Left colon (tissue), 2 donors: ENCODE data around the gene CALHM2. TPM values are rescaled to one million over a fixed set of nuclear protein-coding genes. Genes with fewer than 3 reads are reported as not detected.
"Not testable (repeated sequence)": the region's sequence is repeated elsewhere in the genome, so short reads cannot be mapped to it uniquely, and the experiment has no call there.

Experiments
- ATAC-seq: fragments of 200-7000 bp; cut with Tn5 transposase; one replicate; pipeline ENCODE4 v1.9.1; 2020; ENCODE audit warnings: mild to moderate bottlenecking, moderate library complexity
- DNase-seq, 2 donors: peaks; one replicate each; pipeline ENCODE4 v3.0.0-alpha.2; 2020
- intact Hi-C, 2 donors: fragments of 100-400 bp; cut with DNase I in 1 of 2; cut with micrococcal nuclease in 1 of 2; formaldehyde crosslinking; loops; one replicate each; pipeline versions ENCODE4 v1.11.2 to v1.14.0; 2022; cut with DNase I, micrococcal nuclease
- long read RNA-seq: library from polyadenylated mRNA; unstranded; transcript quantifications from one replicate; pipeline ENCODE4 v2.0.0, GENCODE V29; 2021
- total RNA-seq, 2 donors: library from RNA; stranded (reverse); fragmentation: NEBNext Ultra II Directional; extraction: Animal tissue kit (Norgen Biotek cat#: 25700); gene quantifications; one replicate each; pipeline ENCODE4 v1.2.1, GENCODE V29; 2021
- donor health status: DM: no; HTN: no; CAD: no.
- donor health status: DM: yes; HTN: yes; CAD: no.

CALHM2 gene, protein sequence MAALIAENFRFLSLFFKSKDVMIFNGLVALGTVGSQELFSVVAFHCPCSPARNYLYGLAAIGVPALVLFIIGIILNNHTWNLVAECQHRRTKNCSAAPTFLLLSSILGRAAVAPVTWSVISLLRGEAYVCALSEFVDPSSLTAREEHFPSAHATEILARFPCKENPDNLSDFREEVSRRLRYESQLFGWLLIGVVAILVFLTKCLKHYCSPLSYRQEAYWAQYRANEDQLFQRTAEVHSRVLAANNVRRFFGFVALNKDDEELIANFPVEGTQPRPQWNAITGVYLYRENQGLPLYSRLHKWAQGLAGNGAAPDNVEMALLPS
- 1 to 10 TPM; 4.5 to 10.0 TPM for total RNA-seq
- long read RNA-seq, transcript CALHM2-202 (4 exons, 1,843 nt): major isoform, 5 of 10 reads
- long read RNA-seq, partial matches to known transcripts: 1 of 10 reads
- long read RNA-seq, other reads (novel, unspliced or antisense): 3 of 10 reads

DNA sequence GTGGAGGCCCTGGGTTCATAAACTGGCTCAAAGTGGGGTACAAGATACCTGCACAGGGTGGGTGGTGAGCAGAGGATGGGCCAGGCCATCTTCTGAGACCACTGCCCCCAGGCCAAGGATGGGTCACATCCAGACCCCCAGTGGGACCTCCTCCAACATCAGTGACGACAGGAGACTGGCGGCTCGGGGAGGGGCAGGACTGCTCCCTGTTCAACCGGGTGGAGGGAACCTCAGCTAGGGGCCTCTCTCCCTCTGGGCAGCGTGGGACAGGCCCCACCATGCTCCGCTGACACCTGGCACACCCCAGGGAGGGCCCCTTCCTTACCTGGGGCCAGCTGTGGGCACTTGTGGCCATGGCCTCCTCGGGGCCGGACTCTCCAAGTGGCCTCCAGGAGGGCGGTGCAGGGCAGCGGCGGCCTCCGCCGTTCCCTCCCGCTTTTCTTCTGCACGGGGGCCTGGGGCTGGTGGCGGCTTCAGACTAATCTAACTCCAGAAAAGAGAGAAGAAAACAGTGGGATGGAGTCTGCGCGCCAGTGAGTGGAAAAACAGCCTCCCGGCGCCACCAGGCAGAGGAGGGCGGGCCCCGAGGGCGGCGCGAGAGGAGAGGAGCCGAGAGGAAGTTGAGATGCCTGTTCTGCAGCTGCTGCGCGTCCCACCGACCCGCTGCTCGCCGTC, at the start of gene CALHM2:
Gene CALHM2 (minus strand): TSS at position 540 of the 675 bp plus-strand sequence. CDS start 2,429 bp downstream, outside the sequence.
- peak; percentile 45 to 64 for DNase-seq
- intact Hi-C loops: no loop called here

DNA sequence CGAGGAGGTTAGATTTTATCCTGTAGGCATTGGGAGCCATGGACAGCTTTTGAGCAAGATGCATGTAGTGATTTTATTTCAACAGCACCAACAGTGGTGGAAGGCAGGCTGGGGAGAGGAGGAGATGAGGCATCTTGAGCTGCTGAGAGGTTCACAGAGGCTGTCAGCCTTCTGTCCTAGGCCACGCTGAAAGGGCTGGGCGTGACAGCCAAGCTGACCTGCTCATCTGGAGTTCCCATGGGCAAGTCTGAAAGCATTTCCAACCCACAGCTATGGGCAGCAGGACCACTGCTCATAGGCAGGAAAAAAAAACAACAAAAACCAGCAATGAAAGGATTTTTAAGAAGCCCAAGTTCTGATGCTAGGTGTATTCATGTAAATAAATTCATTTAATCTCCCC, 49.0 kb upstream of the CALHM2 start:
- intact Hi-C loops: no loop called here
- no peak for ATAC-seq
- DNase-seq: no peak

More for the DNA sequence above, at the start of gene CALHM2:
- peak; percentile 80 for ATAC-seq

DNA sequence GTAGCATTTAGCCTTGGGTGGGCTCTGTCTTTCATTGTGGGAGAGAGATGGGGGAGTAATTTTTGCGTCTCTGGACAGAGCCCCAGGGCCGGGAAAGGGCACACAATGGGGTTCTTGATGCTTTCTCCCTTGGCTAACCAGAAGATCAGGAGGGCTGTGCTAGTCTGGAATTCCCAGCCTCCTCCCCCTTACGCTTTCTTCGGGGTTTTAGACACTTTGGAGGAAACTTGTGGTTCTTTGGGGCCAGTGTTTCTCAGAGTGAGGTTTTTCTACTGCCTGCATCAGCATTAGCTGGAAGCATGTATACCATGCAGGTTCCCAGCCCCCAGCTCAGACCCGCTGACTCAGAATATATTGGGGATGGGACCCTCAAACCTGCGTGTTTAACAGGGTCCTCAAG, 48.3 kb upstream of the CALHM2 start:
- ATAC-seq: no peak

DNA sequence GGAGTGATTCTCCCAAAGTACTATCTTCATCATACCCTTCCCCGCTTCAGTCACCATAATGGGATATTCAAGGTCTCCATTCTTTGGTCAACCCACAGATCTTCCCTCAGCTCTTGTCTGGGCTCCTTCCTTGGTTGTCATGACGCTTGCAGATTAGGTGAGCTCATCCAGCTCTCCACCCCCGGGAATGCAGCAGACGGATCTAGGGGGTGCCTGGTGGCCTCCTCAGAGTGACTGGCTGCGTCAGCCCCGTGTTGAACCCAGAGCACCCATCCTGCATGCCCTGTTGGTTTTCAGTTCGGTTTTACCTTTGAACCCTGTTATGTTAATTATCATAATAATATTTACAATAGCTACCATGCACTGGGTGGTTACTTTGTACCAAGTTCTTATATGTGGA, 47.7 kb upstream of the CALHM2 start:
- DNase-seq: no peak
- intact Hi-C loops: no loop called here
- ATAC-seq: peak; percentile 12

More for the DNA sequence above, 48.3 kb upstream of the CALHM2 start:
- intact Hi-C loops: no loop called here
- no peak for DNase-seq

DNA sequence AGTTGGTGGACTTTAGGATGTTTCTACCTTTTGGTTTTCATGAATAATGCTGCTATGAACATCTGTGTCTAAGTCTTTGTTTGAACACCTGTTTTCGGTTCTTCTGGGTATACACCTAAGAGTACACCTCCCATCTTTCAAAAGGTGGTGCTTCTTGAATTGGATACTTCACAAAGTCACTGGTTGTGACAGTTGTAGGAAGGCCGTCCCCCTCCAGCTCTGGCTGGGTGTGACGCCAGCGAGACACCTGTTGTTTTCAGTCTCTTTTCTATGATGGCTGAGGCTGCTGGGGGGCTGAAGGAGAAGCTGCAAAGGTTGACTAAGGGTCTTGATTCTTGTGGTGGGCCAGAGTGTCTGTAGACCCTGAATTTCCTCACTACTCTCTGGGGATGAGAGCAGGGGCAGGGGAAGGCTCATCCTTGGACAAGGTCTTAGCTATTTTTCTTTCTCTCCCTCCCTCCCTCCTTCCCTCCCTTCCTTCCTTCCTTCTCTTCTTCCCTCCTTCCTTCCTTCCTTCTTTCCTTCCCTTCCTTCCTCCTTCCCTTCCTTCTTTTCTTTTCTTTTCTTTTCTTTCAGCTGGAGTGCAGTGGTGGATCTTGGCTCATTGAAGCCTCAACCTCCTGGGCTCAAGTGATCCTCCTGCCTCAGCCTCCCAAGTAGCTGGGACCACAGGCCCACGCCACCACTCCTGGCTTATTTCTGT, 46.9 kb upstream of the CALHM2 start:
- peak; percentile 53 for ATAC-seq
- DNase-seq: no peak
- intact Hi-C loops: no loop called here

DNA sequence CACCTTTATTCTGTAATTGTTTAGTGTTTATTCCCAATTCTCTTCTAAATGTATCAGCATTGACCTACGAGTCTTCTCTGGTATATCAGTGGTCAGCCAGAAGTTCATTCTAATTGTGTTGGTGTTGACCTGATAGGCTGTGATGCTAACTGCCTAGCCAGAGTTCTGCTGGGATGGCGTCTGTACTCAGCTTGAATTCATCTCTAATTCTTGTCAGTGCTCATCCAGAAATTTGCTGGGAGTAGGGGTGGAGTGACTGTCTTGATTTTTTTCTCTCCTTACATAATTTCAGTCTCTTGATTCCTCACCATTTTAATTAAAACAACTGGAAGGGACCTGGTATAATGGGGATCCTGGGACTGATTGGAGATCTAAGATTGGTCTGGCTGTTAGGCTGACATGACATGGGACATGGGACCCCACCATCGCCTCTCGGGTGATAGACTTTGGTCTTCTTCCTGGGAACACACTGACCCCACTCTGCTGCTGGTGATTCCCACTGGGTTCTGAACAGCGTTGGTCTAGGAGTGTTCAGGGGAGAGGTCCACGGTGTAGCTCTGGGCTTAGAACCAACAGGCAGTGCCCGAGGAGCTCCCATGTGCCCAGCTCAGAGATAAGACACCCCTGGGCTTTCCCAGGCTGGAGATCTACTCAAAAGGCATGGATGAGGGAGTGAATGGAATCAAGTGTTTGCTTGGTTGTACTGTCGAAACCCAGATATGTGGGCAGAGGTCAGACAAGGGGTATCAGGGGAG, 45.2 kb upstream of the CALHM2 start:
- intact Hi-C loops: no loop called here
- DNase-seq: no peak
- ATAC-seq: no peak

DNA sequence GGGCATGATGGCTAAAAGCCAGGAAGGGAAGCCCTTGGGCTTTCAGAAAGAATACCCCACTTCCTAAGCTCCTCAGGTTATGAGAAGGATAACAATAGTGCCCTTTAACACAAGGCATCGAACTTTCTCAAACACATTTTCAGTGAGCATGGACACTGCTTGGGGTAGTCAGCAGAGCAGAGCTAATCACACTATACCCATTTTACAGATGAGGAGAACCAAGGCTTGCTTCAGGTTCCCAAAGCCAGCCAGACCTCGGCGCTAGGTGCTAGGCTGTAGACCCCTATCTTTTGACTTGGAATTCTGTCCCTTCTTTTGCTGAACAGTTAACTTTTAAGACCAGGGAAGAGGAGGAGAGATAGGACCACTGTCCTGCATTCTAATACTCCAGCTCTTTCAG, 43.2 kb upstream of the CALHM2 start:
- ATAC-seq (no peak), DNase-seq (no peak)
- intact Hi-C loops: no loop called here

DNA sequence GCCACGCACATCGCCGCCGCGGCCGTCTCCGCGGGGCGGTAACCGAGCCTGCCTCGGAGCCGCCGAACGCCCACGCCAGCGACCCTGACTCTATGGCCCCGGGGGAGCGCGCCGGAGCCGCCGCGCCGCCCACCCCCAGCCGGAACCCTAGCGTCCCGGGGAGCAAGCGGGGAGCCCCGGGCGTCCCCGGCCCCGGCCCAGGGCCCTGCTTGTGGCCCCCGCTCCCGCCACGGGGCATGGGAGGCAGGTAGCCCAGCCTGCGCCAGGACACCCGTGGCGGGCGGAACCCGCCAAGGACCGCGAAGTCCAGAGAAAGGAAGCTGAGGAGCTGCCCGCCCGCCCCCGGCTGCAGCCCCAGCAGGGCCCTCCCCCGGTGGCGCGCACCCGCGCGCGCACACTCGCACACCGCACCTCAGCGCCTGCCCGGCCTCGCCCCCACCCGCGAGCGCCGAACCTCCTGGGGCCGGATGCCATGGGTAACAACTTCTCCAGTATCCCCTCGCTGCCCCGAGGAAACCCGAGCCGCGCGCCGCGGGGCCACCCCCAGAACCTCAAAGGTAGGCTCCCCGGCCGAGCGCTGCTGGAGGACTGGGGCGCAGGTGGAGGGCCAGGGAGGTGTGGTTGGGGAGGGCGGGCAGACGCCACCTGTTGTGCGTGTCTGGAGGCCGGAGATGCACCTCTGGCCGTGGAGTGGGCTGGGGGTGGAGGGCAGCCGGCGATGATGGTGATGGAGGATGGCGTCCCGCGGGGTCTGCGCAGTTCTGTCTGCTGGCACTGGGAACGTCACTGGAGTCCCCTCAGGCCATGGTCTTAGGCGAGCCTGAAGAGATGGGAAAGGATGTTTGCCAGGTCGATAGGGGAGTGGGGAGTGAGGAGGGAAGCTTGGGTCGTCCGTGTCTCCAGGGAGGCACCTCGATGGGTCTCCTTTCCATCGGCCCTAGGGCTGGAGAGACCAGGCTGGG, 42.0 kb upstream of the CALHM2 start:
- ATAC-seq (peak; percentile 64), DNase-seq (no peak)
- intact Hi-C loops: no loop called here

DNA sequence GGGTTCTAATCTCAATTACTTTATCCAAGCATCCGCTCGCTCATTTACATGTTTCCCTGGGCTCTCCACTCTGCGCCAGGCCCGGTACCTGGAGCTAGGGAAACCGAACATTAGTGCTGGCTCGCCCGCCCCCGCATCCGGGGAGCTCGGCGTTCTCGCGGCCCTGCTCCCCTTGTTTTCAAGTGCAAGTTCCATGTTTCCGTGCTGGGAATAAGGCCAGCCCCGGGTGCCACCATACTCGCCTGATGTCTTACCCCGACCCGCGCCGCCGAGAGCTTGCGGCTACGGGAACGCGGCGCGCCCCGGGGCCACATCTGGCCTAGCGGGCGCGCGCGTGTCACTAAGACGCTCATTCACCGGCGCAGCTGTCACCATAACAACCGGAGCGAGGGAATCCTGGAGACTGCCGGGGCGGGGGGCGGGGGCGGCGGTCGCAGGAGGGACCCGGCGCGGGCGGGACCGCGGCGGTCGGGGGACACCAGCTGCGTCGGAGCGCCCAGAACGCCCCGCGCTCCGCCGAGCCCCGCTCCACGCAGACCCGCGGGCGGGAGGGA, 41.3 kb upstream of the CALHM2 start, which contains the start of gene NEURL1:
Gene NEURL1 (plus strand): TSS at position 344 of the 554 bp plus-strand sequence. CDS start 683 bp downstream, outside the sequence.
- peak in 1 of 2 donors; percentile 44 for DNase-seq
- intact Hi-C loops: no loop called here

DNA sequence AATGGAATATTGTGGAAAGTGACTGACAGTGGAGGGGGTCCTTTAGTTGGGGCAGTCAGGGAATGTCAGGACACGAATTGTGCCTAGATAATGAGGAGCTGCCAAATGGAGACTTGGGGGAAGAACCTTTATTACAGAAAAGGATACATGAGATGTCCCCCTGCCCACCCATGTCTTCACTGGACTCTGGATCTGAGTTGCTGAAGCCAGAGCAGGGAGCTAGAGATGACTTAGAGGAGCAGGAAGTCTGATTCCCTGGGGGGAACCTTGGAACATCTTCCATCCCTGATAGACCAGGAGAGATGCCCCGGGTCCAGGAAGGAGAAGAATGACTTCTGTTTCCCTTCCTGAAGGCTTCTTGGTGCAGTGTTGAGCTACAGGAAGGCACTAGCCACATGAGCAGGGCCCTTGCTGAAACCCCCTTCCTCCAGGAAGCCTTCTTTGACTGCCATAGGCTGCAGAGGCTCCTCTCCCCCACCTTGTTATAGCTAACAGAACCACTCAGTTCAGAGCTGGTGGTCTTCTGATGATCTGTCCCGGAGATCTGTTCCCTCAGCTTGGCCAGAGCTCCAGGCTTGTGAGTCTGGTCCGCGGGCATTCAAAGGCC, 40.6 kb upstream of the CALHM2 start:
- DNase-seq (no peak), ATAC-seq (no peak)
- intact Hi-C loops: no loop called here

More for the DNA sequence above, 41.3 kb upstream of the CALHM2 start, which contains the start of gene NEURL1:
- peak; percentile 40 for ATAC-seq

DNA sequence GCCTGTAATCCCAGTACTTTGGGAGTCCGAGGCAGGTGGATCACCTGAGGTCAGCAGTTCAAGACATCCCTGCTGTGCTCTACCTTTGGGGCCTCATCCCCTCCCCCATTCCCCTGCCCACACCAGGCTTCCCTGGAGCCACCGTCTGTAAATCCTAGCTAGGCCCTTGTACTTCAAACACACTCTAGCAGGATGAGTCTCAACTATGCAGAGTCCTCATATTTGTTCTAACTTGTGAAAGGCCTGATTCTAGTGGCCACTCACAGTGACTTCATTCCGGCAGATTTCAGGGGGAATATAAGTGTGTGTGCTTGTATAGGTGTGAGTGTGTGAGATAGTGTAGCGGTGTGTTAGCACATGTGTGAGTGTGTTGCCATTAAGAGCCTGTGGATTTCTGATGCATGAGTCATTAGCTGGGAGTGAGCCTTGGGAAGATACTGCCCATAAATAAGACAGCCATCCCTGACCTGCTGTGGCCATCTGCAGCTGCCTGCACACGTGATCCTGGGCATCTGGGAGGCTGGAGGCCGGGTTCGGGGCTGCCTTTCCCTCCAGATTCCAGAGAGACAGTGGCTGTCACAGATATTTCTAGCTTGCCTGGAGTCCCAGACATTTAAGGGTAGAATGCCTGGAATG, 39.7 kb upstream of the CALHM2 start:
- DNase-seq (no peak), ATAC-seq (peak; percentile 42)
- intact Hi-C loops: no loop called here

DNA sequence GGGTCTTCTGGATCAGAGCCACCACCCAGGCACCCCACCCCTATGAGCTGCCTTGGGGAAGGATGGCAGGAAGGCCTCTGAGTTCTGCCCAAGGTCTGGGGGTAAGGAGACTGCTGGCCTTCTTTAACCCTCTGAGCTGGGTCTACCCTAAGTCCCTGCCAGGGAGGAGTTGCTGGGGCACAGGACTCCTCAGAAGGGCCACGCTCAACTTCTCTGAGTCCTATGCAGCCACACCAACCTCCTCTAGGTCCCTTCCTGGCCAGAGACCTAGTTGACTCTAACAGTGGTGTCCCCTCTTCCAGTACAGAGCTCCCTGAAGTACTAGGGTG, 38.8 kb upstream of the CALHM2 start:
- intact Hi-C loops: no loop called here
- DNase-seq (no peak), ATAC-seq (no peak)

DNA sequence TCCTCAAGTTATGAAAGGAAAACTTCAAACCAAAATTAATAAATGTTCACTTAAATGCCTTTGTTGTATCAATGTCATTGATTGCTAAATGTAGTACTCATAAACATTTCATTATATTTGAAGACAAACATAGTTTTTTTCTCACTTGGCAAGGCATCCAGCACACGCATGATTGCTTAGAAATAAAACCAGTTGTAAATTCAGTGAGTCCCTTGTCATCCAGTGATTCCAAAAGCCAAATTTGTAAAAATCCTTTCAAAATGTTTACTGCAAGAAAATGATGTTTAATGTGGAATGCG, 35.2 kb upstream of the CALHM2 start:
- no peak for ATAC-seq
- intact Hi-C loops: loop anchor here in 1 of 2 donors (5.0 kb wide), 1 partner anchor 70 kb away; no protein-coding TSS in a partner anchor

DNA sequence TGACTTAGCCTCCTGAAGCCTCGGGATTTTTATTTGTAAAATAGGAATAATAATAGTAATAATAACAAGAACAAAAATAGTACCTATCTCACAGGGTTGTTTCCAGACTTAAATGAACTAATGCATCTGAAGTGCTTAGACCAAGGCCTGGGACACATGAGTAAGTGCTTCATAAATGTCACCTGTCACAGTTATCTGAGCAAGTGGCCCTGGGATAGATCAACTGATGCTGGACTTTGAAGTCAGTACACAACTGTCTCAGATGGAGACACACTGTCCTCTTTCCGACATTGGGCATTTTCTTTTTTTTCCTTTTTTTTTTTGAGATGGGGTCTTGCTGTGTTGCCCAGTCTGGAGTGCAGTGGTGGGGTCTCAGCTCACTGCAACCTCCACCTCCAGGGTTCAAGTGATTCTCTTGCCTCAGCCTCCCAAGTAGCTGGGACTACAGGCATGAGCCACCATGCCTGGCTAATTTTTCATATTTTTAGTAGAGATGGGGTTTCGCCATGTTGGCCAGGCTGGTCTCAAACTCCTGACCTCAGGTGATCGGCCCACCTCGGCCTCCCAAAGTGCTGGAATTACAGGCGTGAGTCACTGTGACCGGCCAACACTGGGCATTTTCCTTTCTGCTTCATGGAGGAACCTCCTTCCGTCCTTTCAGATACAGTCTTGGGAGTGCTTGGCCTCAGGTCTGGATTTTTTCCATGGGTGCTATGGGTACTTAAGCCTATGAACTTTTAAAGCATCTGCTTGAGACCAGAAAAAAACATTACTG, 34.7 kb upstream of the CALHM2 start:
- ATAC-seq: peak; percentile 28
- not testable (repeated sequence) for DNase-seq
- intact Hi-C loops: loop anchor here in 1 of 2 donors (5.0 kb wide), 1 partner anchor 70 kb away; no protein-coding TSS in a partner anchor

More for the DNA sequence above, 35.2 kb upstream of the CALHM2 start:
- DNase-seq: no peak

DNA sequence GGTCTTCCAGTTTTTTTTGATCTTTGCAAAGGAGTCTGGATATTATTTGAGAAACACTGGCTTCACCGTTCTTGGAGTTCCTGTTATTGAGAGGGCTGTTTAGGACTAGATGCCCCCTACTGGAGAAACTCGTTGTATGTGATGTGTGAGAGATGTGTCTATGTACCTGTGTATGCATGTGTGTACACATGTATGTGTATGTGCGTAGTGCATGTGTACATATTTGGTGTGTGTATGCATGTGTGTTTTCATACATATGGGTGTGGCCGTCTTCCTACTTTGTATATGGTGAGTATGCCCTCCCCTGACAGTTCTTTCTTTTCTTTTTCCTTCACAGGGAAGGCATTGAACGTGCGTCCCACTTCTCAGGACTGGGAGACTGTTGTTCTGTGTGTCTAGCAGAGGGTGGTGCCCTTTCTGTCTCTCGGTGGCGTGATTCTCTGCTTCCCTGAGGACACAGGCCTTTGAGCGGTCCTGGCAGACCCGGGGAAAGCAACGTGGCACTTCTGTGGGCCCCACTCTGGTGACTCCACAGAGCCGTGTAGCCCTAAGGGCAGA, 29.9 kb upstream of the CALHM2 start:
- peak; percentile 58 for ATAC-seq
- intact Hi-C loops: loop anchor here in 1 of 2 donors (5.0 kb wide), 1 partner anchor 65 kb away; no protein-coding TSS in a partner anchor
- no peak for DNase-seq
